ENCODE data around the gene P2RX1. TPM values are rescaled to one million over a fixed set of nuclear protein-coding genes. Genes with fewer than 3 reads are reported as not detected.

P2RX1 gene
- total and polyA plus RNA-seq, 2 of the 4 experiments (the other 2 are of a cell fraction) = not detected

- ATAC-seq (ENCODE audit: low read depth) = no peak
- peaks cover 10% of the 10 kb centered on the region for H3K9me1 ChIP-seq (ENCODE audit: insufficient read depth, low read length)
These were observed 40.2 kb upstream of the P2RX1 start for GRCh38 chr17:3956327-3956957.

More at GRCh38 chr17:3956327-3956957, 40.2 kb upstream of the P2RX1 start:
- Histone ChIP-seq H3K36me3 (ENCODE audit: control insufficient read depth, insufficient read depth, low read length) (no peaks in the 10 kb centered on the region), H3K79me1 (ENCODE audit: low read depth in 1 of 2, low read length in 2 of 2) (no peaks in the 10 kb centered on the region), H3K4me3 (ENCODE audit: insufficient read depth, low read depth, low read length) (no peak overlapping the region), H3K4me2 (ENCODE audit: low read depth, low read length) (no peak overlapping the region), H3K18ac (ENCODE audit: low read depth, low read length) (no peak overlapping the region), H4K8ac (ENCODE audit: low read depth in 2 of 2, low read length in 2 of 2) (no peak overlapping the region), H4K20me1 (ENCODE audit: insufficient read depth, low read length) (no peaks in the 10 kb centered on the region; the same call in 1 of the 2 replicates), H2BK20ac (ENCODE audit: low read depth, low read length) (no peak overlapping the region), H3K9ac (ENCODE audit: low read depth, low read length) (no peak overlapping the region), H3K4ac (ENCODE audit: low read depth, low read length) (no peak overlapping the region), H2BK120ac (ENCODE audit: low read depth, low read length) (no peak overlapping the region), H2AK9ac (replicated peaks; ENCODE audit: low read depth, low read length, poor library complexity) (no peak overlapping the region), H3K27me3 (ENCODE audit: control insufficient read depth, insufficient read depth, low read length) (no peaks in the 10 kb centered on the region), H3K4me1 (ENCODE audit: control insufficient read depth, insufficient read depth, low read length) (peaks cover 14% of the 10 kb centered on the region), H4K91ac (ENCODE audit: insufficient read depth, low read depth, low read length) (no peak overlapping the region; the same call in 1 of the 2 replicates), H2BK5ac (ENCODE audit: low read depth, low read length, poor library complexity, severe bottlenecking) (no peak overlapping the region), H3K9me3 (ENCODE audit: control insufficient read depth, insufficient read depth, low read length) (no peaks in the 10 kb centered on the region), H3K14ac (replicated peaks; ENCODE audit: low read depth, low read length) (no peak overlapping the region), H2BK15ac (ENCODE audit: low read depth, low read length) (no peak overlapping the region), H2AK5ac (ENCODE audit: low read depth, low read length) (no peak overlapping the region), H2AFZ (replicated peaks; ENCODE audit: low read length, poor library complexity) (no peak overlapping the region), H4K5ac (ENCODE audit: low read depth, low read length) (no peak overlapping the region), H3K27ac (ENCODE audit: insufficient read depth, low read length) (no peak overlapping the region), H3K56ac (ENCODE audit: extremely low read depth, insufficient read depth, low read length) (no peak overlapping the region), H3K23ac (ENCODE audit: low read depth, low read length) (no peak overlapping the region)
- CTCF ChIA-PET = no interaction called here
- DNase-seq = peak; percentile 18
- in situ Hi-C loops (cut with MboI; ENCODE audit: low sequenced_read_pairs) (no loop called here), dilution Hi-C loops (cut with HindIII; ENCODE audit: low sequenced_read_pairs, unreplicated experiment) (no loop called here), intact Hi-C loops (cut with micrococcal nuclease) (no loop called here)
- WGBS, 2 experiments (ENCODE audit: extremely low coverage in 2 of 2, insufficient read length in 1 of 2) = 64% methylated on average over 3 of the region's 15 CpGs; no CpG with 5 or more reads in 1 of the 2 experiments
- no TSS peak for BruUV-seq (replicated peaks)
- TF ChIP-seq RCOR1 (IDR thresholded peaks at IDR 0.05; ENCODE audit: insufficient replicate concordance, low read length) (no peak), SMC3 (IDR thresholded peaks at IDR 0.05; ENCODE audit: low read depth, low read length) (no peak), RAD21 (IDR thresholded peaks at IDR 0.05; ENCODE audit: low read length) (no peak), RFX5 (IDR thresholded peaks at IDR 0.05; ENCODE audit: low read depth, low read length) (no peak), FOS (IDR thresholded peaks at IDR 0.05; ENCODE audit: low read depth, low read length) (no peak), CEBPB (IDR thresholded peaks at IDR 0.05; ENCODE audit: low read depth, low read length) (no peak), NFE2L2 (IDR thresholded peaks at IDR 0.05; ENCODE audit: low read depth, low read length) (no peak), POLR2A (IDR thresholded peaks at IDR 0.05; ENCODE audit: low read depth, low read length) (no peak), MAFK (IDR thresholded peaks at IDR 0.05; ENCODE audit: low read depth, low read length) (no peak), MXI1 (IDR thresholded peaks at IDR 0.05; ENCODE audit: borderline replicate concordance, low read depth, low read length) (no peak), BHLHE40 (IDR thresholded peaks at IDR 0.05; ENCODE audit: low read depth, low read length) (no peak), MAZ (IDR thresholded peaks at IDR 0.05; ENCODE audit: borderline replicate concordance, low read depth, low read length) (no peak)
- TF ChIP-seq, protein P1, sequence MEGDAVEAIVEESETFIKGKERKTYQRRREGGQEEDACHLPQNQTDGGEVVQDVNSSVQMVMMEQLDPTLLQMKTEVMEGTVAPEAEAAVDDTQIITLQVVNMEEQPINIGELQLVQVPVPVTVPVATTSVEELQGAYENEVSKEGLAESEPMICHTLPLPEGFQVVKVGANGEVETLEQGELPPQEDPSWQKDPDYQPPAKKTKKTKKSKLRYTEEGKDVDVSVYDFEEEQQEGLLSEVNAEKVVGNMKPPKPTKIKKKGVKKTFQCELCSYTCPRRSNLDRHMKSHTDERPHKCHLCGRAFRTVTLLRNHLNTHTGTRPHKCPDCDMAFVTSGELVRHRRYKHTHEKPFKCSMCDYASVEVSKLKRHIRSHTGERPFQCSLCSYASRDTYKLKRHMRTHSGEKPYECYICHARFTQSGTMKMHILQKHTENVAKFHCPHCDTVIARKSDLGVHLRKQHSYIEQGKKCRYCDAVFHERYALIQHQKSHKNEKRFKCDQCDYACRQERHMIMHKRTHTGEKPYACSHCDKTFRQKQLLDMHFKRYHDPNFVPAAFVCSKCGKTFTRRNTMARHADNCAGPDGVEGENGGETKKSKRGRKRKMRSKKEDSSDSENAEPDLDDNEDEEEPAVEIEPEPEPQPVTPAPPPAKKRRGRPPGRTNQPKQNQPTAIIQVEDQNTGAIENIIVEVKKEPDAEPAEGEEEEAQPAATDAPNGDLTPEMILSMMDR (conservative IDR thresholded peaks at IDR 0.05; ENCODE audit: low read depth, low read length) = no peak
- TF ChIP-seq, protein P2, sequence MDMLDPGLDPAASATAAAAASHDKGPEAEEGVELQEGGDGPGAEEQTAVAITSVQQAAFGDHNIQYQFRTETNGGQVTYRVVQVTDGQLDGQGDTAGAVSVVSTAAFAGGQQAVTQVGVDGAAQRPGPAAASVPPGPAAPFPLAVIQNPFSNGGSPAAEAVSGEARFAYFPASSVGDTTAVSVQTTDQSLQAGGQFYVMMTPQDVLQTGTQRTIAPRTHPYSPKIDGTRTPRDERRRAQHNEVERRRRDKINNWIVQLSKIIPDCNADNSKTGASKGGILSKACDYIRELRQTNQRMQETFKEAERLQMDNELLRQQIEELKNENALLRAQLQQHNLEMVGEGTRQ (IDR thresholded peaks at IDR 0.05; ENCODE audit: low read depth, low read length) = no peak
- POLR2A ChIA-PET (ENCODE audit: unreplicated experiment) = no interaction called here
